Measurements from ENCODE around the gene THBD.

DNA sequence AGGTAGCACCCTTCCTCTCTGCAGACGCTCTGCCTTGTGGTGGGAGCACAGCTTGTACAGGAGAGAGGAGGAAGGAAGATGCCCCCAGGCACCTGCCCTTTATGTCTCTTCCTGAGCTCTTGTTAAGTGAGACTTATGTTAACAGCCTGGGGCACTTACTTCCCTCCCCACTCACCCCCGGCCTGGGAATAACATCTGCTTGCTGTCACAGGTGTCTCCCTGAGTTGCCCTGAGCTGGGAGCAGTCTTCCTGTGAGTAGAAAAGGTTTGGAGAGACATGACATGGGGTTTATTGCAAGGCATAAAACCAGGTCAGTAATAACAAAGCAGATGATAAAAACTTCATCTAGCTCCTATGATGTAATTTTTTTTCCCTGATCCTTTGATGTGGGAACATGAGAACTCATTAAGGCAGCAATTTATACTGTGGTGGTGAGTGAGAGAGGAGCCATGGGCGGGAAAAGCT lies 12.4 kb downstream of the THBD start:
- TF ChIP-seq EGR1 (IDR thresholded peaks at IDR 0.05) (no peak), EP300 (IDR thresholded peaks at IDR 0.05; ENCODE audit: borderline replicate concordance) (no peak), TEAD4 (IDR thresholded peaks at IDR 0.05) (no peak)

All from Ishikawa (cell line).